Stimulated activated CD4-positive, alpha-beta T cell treated with anti-CD3 and anti-CD28 coated beads, Interleukin-1b, Interleukin-23, amount 100 ng/mL, for 24 hours (primary cell): ENCODE data around the gene AGXT2.
"Not testable (repeated sequence)": the region's sequence is repeated elsewhere in the genome, so short reads cannot be mapped to it uniquely, and the experiment has no call there.

Experiments
- DNase-seq, 4 experiments: peaks; one replicate each; pipeline ENCODE4 v3.0.0-alpha.2; 2020; ENCODE audit warnings: low read depth in 4 of 4, low spot score in 1 of 4

AGXT2 gene

DNA sequence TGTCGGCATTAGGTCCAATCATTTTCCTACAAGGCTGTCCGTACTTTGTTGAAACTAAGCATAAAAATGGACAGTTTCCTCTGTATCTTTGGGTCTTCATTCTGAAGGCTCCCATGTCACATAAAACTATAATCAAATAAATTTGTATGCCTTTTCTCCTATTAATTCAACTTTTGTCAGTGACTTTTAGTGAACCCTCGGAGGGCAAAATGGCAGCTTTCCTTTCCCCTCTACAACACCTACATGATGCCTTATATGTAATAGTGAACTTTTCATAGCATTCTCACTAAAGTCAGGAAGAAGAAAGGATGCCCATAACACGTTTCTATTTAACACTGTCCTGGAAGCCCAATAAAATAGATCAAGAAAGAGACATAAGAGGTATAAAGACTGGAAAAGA lies 5.1 kb upstream of the AGXT2 start:
- DNase-seq: no peak

DNA sequence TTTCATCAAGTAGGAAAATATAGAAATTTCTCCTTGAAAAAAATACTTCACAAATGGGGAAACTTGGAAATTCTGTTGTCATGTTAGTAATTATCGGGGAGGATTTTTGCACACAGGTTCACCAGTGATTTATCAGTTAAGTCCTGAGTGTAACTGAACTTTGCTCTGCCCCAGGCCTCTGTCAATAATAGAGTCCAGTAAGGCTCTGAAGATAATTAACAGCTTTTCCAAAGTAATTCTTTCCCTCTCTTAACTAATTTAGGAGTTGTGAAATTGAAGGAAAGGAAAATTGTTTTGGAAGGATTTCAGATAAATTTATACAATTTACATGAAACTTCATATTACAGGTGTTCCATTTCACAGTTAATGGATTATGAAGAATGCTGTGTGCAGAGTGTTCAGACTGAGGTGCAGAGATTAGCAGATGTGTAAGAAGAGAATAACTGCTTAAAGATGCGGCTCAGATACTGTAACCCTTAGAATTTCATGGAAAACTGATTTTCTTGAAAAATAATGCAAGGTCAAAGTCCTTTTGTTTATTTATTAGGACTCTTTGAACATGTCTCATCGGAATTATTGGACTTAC lies 2.9 kb upstream of the AGXT2 start:
- no peak for DNase-seq

DNA sequence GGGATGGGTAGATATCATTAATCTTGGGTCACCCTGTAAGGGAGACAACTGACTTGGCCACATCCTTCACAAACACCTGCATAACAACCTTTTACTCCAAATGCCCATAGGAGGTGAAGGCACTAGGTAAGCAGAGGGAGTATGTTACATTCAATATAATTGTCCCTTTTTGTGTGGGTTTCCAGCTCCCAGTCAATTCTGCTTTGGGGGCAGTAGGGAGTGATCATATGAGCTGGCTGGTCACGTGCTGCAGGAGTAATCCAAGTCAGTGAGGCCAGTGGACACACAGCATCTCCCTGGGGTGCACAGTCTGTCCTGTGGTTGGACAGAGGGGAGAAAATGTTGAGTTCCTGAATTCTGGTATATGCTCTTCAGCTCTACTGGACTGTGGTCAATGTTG lies 1.2 kb upstream of the AGXT2 start:
- DNase-seq: no peak

DNA sequence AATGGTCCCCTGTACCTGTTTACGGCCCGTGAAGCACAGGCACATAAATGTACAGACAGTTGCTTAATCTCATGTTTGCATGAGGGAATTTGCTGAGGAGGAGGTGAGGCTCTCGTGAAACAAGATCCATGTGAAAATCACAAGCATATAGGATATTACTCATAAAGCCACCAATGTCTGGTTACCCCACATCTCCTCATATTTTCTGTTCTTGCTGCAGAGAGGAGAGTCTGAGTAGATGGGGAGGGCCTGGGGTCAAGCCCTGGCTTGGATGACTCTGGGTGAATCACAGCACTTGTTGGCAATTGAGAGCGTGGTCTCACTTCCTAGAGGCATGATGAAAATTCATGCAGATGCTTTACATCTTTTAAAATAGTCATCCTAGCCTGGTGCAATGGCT lies 975 bp downstream of the AGXT2 start:
- DNase-seq: no peak

DNA sequence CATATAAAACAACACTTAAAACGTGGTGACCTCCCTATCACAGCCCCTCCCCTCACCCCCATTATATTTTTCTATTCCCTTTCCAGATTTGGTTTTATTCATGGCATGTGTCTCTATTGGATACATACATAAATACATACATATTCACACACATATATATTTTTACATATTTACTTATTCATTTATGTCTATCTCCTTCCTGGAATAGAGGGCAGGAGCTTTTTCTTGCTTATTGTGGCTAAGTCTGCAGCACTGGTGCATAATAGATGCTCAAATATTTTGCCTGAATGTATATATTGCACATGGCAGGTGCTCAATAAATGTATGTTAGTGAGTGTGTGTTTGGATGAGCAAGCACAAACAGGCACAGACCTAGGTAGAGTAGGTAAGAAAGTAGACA lies 2.5 kb downstream of the AGXT2 start:
- DNase-seq: no peak

DNA sequence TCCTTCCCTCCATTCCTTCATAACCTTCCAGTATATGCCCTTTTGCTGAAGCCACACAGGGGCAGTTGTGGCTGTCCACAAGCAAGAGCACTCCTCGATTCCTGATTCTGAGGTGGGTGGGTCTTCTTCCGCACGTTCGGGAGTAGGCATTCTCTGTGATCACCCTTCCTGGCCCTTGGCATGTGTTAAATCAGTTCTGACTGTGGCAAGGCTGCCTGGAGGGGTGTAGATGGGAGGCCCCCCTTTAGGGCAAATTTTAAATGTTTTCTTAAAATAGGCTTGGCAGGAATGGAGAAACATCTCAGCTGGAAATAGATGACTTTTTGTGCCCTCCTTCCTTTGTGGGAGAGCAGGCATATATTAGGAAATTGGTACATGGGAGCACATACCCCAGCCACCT lies 3.1 kb downstream of the AGXT2 start:
- DNase-seq: no peak

DNA sequence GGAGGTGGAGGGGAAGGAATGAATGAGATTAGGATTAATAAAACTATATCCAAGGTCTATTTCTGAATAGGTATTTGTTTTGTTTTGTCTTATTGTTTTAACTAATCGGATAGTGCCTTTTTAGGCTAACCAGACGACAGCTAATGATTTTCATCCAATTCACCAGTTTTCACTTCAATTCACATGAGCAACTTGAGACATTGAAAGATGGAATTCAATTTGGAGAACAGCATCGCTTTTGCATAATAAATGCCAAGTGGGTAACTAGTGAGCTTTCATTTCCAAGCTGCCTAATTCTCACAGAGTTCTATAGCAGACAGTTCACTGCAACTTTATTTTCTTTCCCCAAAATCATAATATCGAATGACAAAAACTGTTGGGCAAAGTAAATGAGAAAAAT lies 5.0 kb downstream of the AGXT2 start:
- no peak for DNase-seq

DNA sequence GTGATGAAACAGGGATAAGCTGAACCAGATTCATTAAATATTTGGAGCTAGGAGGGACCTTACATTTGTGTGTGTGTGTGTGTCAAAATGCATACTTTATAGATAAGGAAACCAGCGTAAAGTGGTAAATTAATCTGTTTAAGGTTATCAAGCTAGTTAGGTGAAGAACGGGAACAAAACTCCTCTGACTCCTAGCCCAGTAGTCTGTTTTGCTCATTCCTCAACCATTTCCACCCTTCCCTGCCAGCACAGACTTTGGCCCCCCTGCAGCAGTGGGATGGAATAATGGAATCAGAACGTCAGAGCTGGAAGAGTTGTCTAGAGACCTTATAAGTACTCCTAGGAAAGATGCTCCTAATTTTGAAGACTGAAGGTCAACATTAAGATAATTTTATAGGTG lies 6.5 kb downstream of the AGXT2 start:
- no peak for DNase-seq

DNA sequence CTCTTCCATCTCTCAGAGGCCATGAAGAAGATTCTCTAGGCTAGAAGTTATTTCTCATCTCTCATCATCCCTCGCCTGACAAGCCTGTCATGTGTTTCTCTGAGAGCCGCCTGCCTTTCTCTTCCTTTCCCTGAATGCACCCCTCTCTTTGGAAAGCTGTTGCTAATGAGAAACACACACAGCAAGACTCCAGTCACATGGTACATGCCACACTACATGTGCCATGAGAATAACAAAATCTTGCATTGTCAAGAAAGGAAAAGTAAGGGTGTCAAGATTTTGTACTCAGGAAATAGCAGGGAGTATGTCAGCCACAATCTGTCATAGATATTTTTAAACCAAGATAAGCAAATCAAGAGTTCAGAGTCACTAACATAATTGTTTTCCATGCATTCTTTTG lies 8.9 kb downstream of the AGXT2 start:
- DNase-seq: no peak

DNA sequence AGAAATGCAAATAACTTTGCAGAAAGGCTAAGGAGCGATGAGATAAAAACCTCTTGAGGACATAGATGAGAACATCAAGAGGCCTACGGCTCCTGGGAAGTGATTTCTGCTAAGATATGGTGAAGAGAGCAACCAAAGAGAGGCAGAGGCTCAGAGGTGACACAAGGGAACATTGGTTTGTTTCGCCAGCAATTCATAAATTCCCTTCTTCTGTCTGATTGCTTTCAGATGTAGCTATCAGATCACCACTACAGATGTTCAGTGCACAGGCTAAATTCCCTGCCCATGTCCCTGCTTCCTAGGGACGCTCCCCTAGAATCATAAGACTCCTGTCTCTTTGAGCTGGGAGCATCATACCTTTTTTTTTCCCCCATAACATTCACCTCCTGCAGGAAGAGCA lies 11.2 kb downstream of the AGXT2 start:
- no peak for DNase-seq

DNA sequence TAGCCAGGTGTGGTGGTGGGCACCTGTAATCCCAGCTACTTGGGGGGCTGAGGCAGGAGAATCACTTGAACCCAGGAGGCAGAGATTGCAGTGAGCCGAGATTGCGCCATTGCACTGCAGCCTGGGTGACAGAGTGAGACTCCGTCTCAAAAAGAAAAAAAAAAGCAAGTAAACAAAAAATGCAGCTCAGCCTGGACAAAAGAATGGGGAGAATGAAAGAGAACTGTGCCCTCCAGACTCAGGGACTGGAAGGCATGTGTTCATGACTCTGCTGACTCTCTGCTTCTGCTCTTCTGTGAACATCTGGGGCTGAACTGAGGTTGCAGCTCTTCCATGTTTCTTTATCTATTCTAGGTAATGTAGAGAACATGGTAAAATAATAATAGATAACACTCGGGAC lies 11.8 kb downstream of the AGXT2 start:
- DNase-seq: not testable (repeated sequence)

DNA sequence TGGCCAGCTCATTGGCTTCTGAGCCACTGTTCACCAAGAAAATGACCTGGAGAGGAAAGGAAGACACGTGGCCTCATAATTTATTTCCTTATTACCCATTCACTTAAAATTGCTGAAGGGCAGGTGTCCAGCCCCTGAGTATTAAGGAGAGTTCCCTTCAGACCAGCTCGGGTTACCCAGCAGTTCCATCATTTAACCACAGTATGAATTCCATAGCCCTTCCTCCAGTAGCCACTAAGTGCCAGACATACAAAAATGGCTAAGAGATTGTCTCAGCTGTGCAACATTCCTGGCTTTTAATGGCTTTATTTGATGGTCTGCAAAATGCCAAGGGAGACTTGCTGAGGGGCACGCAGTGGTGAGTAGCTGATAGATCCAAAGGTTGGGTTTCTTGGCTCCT lies 12.5 kb downstream of the AGXT2 start:
- no peak for DNase-seq

DNA sequence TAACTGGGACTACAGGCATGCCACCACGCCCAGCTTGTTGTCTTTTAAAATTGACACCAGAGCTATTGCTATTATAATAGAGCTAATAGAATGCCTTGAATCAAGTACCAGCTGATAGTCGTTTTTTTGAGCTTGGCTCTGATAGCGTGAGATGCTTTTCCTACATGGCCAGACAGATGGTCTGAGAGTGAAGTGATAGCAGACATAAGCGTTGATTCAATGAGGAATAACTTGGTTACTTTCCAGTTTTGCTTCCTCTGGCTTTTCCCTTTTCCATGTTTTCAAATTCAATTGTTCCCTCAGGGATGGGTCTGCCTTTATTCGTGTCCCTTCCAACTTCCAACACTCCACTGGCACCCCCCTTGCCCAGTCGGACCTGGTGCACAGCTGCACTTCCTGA lies 15.4 kb downstream of the AGXT2 start:
- no peak for DNase-seq

DNA sequence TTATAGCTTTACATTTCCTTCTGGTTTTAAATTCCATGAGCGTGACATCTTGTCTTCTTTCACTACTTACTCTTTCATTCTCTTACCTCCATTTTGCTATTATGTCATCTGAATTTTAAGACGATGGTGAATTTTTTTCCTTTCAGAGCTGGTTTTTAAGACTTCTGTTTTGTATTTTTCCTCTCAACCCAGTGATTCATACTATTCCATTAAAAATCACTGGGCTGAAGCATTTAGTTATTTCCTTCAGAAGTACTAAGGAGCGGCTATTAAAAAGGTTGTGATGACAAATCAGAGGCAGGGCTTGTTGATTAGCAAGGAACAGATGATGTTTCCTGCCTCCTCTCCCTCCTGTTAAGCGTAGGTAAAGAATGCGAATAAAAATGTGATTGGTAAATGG lies 16.5 kb downstream of the AGXT2 start:
- no peak for DNase-seq

DNA sequence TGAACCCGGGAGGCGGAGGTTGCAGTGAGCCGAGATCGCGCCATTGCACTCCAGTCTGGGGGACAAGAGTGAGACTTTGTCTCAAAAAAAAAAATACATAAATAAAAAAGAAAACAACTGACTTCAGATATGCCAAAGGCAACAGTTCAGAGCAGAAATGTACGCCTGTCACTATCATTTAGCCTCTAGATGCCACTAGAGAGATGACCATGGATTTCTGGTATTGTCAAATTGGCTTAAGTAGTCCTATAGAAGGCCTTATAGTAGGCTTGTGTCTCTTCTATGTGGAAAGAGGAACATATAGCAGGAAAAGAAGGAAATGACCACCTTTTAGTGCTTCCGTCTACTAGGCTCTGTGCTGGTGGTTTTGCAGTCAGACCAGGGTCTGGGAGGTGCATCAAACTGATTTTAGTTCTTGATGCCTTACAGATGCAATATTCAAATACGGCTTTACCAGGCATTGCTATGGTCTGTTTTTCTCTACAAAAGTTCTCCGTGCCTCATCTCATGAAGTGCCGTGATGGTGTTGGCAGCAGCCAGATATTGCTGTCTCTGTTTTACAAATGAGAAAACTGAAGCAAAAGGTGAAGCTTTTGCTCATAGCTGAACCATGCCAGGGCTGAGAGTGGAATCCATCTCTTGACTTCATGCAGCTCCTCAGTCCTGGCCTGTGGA lies 17.2 kb downstream of the AGXT2 start:
- no peak for DNase-seq

DNA sequence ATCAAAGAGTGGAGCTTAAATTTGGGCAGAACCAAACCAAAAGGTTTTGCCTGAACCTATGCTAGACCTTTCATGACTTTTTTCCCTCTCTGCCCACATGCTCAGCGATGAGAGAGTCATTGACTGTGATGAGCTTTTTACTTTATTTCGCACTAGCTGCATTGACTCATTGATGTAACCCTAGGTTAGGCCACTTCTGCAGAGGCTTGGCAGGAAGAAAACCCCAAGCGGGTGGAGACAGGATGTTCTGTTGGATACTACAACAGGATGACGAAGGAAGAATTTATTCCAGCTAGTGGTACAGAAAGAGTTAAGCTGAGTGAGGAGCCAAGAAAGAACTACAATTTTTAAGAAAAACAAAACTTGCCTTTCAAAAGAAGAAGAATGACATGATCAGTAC lies 18.4 kb downstream of the AGXT2 start:
- DNase-seq: no peak

DNA sequence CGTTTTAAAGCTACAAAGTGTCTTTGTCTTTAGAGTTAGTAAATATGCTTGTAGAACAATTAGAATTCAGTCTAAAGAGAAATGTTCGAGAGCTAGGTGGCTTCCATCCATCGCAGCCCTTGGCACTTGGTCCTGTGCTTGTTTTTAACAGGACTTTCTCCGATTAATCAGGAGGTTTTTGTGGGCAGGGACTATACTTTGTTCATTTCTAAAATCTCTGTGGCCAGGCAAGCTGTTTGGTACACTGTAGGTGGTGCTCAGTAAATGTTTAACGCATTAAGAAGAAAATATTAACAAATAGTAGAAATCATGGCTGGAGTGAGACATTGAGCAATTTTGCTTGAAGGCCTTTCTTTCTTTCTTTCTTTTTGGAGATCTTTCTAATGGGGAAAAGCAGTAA lies 20.8 kb downstream of the AGXT2 start:
- DNase-seq: no peak

DNA sequence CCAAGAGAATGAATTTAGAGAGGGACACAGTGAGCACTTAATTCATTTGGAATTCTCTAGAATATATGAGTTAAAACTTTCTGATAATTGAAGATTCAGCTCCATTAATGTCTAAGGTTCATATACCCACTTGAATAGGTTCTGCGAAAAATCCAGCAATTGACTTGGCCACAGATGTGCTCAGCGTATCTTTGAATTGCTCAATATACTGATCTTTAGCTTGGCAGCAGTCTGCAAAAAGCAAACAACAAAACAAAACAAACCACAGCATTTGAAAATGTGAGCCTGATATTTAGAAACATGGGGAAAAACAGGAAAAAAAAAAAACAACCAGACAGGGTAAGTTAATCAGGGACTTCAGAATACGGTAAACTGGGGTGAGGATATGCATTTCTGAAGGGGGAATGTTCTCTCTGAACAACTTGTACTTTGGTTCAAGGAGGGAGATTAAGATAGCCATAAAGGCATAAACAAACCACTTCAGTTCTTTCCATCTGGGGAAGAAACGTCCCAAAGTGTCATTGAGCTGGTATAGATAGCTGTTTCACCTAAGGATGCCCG lies 21.4 kb downstream of the AGXT2 start:
- no peak for DNase-seq

DNA sequence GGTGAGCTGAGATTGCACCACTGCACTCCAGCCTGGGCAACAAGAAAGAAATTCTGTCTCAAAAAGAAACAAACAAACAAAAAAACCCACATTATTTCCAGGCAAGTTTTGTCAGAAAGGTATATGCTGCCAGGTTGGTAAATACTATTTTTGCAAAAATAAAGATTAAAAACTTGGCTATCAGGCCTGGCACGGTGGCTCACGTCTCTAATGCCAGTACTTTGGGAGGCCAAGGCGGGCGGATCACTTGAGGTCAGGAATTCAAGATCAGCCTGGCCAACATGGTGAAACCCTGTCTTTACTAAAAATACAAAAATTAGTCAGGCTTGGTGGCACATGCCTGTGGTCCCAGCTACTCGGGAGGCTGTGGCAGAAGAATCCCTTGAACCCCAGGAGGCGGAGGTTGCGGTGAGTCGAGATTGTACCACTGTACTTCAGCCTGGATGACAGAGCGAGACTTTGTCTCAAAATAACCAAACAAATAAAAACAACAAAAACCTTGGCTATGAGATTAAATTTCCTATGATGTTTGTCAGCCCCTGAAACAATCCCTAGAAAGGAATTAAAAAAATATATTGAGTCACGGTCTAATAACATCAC lies 22.7 kb downstream of the AGXT2 start:
- no peak for DNase-seq

DNA sequence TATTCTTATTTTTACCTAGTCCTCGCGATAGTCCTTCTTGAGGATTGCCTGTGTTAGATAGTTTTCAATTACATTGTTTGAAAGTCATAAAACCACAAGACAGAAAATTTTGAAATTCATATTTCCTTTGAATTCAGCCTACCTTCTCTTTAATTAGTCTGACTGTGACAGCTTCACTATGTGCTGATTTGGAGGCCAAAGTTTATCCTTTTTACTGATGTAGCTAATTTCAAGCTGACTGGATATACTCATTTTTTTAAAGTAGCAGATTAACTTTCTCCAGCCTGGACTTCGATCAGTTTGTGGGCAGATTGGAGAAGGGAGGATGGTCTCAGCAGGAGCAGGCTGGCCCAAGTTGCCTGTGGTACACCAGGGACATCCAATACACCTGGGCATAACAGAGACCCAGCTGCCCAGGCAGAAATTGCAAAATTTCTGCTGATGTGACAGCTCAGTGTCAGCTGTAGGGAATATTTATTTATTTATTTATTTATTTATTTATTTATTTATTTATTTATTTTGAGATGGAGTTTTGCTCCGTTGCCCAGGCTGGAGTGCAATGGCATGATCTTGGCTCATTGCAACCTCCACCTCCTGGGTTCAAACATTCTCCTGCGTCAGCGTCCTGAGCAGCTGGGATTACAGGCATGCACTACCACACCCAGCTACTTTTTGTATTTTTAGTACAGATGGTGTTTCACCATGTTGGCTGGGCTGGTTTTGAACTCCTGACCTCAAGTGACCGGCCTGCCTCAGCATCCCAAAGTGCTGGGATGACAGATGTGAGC lies 24.2 kb downstream of the AGXT2 start:
- no peak for DNase-seq

DNA sequence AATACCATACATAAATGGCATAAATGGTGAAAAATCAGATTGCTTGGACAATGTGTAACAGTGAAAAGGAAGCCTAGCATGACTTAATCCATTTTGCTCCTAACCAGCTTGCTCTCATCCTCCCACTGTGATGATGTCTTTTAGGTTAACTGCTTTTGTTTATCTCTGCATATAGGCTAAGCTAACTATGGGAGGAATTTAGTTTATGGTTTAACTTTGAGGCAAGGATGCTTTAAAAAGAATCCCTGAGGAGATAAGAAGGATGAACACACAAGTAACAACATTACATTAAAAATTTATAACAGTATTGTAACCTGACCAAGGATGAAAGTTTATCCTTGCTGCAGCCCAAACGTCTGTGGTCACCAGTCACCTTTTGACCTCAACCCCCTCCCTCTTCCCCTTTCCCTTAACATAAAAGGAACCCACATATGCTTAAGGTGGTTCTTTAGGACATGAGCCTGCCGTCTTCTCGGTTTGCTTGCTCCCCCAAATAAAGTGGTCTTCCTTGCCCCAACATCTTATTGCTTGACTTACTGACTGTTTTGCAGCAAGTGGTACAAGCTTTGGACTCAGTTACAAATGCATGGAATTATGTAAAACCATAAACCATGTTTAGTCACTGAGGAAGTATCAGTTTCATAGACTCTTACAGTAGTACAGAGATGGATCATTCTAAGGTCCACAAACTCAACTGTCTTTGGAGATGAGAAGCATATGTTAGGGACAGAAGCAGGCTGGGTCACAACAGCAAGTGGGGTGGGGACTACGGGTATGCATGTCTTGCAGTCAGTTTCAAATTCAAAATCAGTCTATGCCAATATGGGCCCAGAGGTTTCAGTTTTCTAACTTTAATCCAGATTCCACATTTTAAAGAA lies 31.3 kb downstream of the AGXT2 start:
- DNase-seq: no peak
